Effector memory CD8-positive, alpha-beta T cell (primary cell): ENCODE data around the gene TXLNB.
"Not testable (repeated sequence)": the region's sequence is repeated elsewhere in the genome, so short reads cannot be mapped to it uniquely, and the experiment has no call there.

Source experiments
- ATAC-seq: fragments of 150-1000 bp; cut with Tn5 transposase; replicated peaks from 2 replicates; pipeline ENCODE4 v1.10.0; 2021; ENCODE audit warnings: mild to moderate bottlenecking, moderate library complexity
- DNase-seq, 3 experiments: peaks; one replicate each; pipeline ENCODE4 v3.0.0; 2021
- H3K27ac Mint-ChIP-seq, 2 donors: one replicate each; pipeline ENCODE4 v1.8.0; 2022; ENCODE audit warnings: mild to moderate bottlenecking in 2 of 2, mixed read lengths in 2 of 2, moderate library complexity in 2 of 2
- H3K27me3 Mint-ChIP-seq, 2 donors: one replicate each; pipeline ENCODE4 v1.8.0; 2022; ENCODE audit warnings: mixed read lengths in 2 of 2
- H3K36me3 Mint-ChIP-seq: one replicate; pipeline ENCODE4 v1.8.0; 2022; ENCODE audit warnings: mild to moderate bottlenecking, moderate library complexity, mixed read lengths; ENCODE audit not compliant: insufficient read depth
- H3K4me1 Mint-ChIP-seq, 2 donors: one replicate each; pipeline ENCODE4 v1.8.0; 2022; ENCODE audit warnings: low read depth in 2 of 2, mixed read lengths in 2 of 2
- H3K4me3 Mint-ChIP-seq, 2 donors: one replicate each; pipeline ENCODE4 v1.8.0; 2022; ENCODE audit warnings: mild to moderate bottlenecking in 2 of 2, mixed read lengths in 2 of 2, moderate library complexity in 2 of 2
- H3K9me3 Mint-ChIP-seq, 2 donors: one replicate each; pipeline ENCODE4 v1.8.0; 2022; ENCODE audit warnings: mixed read lengths in 2 of 2

The TXLNB gene

DNA sequence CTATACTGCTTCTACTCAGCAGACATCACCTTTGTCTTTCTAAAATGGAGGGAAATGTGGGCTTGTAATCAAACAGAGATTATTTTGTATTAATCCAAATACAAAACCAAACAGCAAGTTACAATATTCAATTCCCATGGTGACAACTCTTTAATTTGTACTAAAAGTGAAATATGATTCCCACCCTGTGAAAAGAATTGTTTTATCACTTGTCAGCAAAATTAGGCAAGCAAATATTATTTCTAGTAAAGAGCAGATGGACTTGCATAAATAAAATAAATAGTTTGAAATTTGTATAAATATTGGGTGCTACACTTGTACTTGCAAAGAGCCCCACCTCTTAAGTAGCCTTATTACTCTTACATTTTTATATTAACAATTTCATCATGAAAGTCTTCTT is 6.1 kb upstream of the TXLNB start:
- Mint-ChIP-seq H3K9me3 (no peaks in the 10 kb centered on the region), H3K4me3 (no peak overlapping the region), H3K36me3 (no peaks in the 10 kb centered on the region), H3K27ac (no peak overlapping the region), H3K4me1 (peaks cover 15 to 17% of the 10 kb centered on the region in 2 donors), H3K27me3 (no peaks in the 10 kb centered on the region)
- no peak for DNase-seq
- ATAC-seq = no peak

DNA sequence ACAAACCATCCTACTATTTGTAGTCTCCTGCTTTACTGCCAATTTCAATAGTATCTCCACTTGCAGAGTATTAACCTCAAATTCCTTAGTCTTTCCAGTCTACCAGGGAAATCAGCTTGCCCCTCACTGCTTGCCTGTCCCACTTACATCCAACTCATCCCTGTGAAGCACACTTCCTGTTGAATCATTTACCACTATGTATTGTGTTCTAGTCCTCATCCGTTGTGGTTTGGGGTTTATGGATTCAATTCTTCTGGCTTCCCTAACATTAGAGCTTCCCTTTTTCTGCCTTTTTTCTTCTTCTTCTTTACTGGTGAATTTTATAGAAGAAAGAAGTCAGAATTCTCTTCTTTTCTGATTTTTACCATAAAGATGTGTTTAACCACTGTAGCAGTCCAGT is 5.1 kb upstream of the TXLNB start:
- ATAC-seq (no peak), DNase-seq (no peak)
- Mint-ChIP-seq H3K27me3 (no peaks in the 10 kb centered on the region), H3K36me3 (peaks cover 7% of the 10 kb centered on the region), H3K9me3 (no peaks in the 10 kb centered on the region), H3K27ac (no peak overlapping the region), H3K4me3 (no peak overlapping the region), H3K4me1 (peaks cover 25 to 26% of the 10 kb centered on the region in 2 donors)

DNA sequence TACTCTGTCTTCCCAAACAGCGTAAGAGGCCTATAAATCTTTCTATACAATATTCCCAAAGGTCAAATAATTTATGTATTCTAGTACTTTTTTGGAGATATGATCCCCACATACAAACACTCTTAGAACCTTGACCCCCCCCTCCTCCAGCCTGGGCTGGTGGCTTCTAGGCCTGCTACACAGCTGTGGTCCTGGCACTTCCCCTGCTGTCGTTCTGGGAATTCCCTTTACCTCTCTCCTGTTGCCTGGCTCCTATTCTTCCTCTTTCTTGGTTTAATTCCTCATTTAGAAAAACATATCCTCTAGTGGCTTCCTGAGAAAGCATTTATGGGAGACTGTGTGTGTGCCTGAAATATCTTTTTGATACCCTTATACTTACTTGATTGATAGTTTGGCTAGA is 4.1 kb upstream of the TXLNB start:
- Mint-ChIP-seq H3K4me3 (no peak overlapping the region), H3K36me3 (peaks cover 15% of the 10 kb centered on the region), H3K27me3 (no peaks in the 10 kb centered on the region), H3K9me3 (no peaks in the 10 kb centered on the region), H3K4me1 (peaks cover 30 to 34% of the 10 kb centered on the region in 2 donors), H3K27ac (no peak overlapping the region)
- ATAC-seq (no peak), DNase-seq (no peak)

DNA sequence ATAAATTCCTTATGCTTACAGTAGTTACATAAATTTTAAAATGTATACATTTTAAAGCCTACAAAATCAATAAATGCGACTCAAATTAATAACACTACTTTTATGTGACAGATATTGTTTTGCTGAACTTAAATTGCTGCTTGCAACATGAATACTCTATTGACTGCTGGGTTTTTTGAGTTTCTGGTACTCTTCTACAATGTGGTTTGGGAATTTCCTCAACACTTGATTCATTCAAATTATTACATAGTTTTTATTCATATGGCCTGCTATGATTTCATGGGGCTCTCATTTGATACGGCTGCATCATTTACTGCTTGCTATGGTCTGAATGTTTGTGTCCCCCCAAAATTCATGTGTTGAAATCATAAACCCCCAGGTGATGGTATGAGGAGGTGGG is 2.3 kb upstream of the TXLNB start:
- Mint-ChIP-seq H3K4me3 (no peak overlapping the region), H3K4me1 (peaks cover 40 to 49% of the 10 kb centered on the region in 2 donors), H3K27me3 (no peaks in the 10 kb centered on the region), H3K27ac (peak overlapping the region; percentile 54 to 83), H3K9me3 (no peaks in the 10 kb centered on the region), H3K36me3 (peaks cover 18% of the 10 kb centered on the region)
- ATAC-seq (no peak), DNase-seq (no peak)

GRCh38 chr6:139293230-139293629 is 1.4 kb upstream of the TXLNB start:
- H3K4me1 Mint-ChIP-seq = peaks cover 38 to 45% of the 10 kb centered on the region in 2 donors
- H3K4me3 Mint-ChIP-seq, H3K9me3 Mint-ChIP-seq: not testable (repeated sequence)

GRCh38 chr6:139290787-139291311 is 949 bp downstream of the TXLNB start:
- H3K27me3 Mint-ChIP-seq = no peaks in the 10 kb centered on the region
- DNase-seq (peak; percentile 33 to 45 (median 44)), ATAC-seq (peak; percentile 66)
- H3K27ac Mint-ChIP-seq = peak overlapping the region; percentile 95 to 96
- H3K4me1 Mint-ChIP-seq = peaks cover 35 to 44% of the 10 kb centered on the region in 2 donors
- peak overlapping the region; percentile 73 to 80 for H3K4me3 Mint-ChIP-seq
- H3K9me3 Mint-ChIP-seq = no peaks in the 10 kb centered on the region
- peaks cover 18% of the 10 kb centered on the region for H3K36me3 Mint-ChIP-seq

More at GRCh38 chr6:139293230-139293629, 1.4 kb upstream of the TXLNB start:
- not testable (repeated sequence) for H3K27me3 Mint-ChIP-seq, ATAC-seq, DNase-seq
- H3K36me3 Mint-ChIP-seq = peaks cover 18% of the 10 kb centered on the region
- peak overlapping the region; percentile 95 to 96 for H3K27ac Mint-ChIP-seq

GRCh38 chr6:139289233-139289632 is 2.6 kb downstream of the TXLNB start:
- no peak for ATAC-seq
- H3K9me3 Mint-ChIP-seq = no peaks in the 10 kb centered on the region
- peaks cover 32 to 42% of the 10 kb centered on the region in 2 donors for H3K4me1 Mint-ChIP-seq
- no peak for DNase-seq
- H3K27me3 Mint-ChIP-seq = no peaks in the 10 kb centered on the region
- H3K4me3 Mint-ChIP-seq = peak overlapping the region in 1 of 2 donors; percentile 80
- H3K27ac Mint-ChIP-seq = peak overlapping the region; percentile 95 to 96
- peaks cover 18% of the 10 kb centered on the region for H3K36me3 Mint-ChIP-seq

DNA sequence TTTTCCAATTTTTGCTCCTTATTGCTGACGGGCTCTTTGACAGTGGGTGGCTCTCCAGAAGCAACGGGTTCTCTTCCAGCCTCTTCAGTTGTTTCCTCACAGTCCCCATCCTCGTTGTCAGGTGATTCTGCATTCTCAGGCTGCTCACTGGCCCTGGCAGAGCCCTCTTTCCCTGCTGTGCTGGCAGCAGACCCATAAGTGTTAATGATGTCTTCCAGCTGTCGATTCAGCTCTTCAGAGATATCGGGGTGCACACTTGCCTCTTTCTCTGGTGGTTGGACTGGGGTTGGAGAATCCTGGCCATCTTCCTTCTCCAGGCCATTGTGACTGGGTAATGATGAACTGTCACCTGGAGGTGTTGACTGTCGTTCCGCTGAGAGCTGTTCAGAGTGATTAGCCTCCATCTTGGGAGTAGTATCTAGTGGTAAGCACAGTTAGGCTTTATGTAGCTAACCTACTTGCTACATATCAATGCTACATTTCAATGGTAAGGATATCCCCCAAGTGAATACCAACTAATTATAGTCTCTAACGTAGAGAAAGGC is 3.2 kb downstream of the TXLNB start:
- H3K4me1 Mint-ChIP-seq = peaks cover 30 to 39% of the 10 kb centered on the region in 2 donors
- no peak for DNase-seq
- peaks cover 18% of the 10 kb centered on the region for H3K36me3 Mint-ChIP-seq
- peak overlapping the region in 1 of 2 donors; percentile 95 for H3K27ac Mint-ChIP-seq
- no peaks in the 10 kb centered on the region for H3K27me3 Mint-ChIP-seq
- no peak overlapping the region for H3K4me3 Mint-ChIP-seq
- H3K9me3 Mint-ChIP-seq = no peaks in the 10 kb centered on the region
- no peak for ATAC-seq

GRCh38 chr6:139287868-139288267 is 3.9 kb downstream of the TXLNB start:
- H3K4me3 Mint-ChIP-seq = no peak overlapping the region
- H3K9me3 Mint-ChIP-seq = no peaks in the 10 kb centered on the region
- peaks cover 18% of the 10 kb centered on the region for H3K36me3 Mint-ChIP-seq
- peak overlapping the region in 1 of 2 donors; percentile 95 for H3K27ac Mint-ChIP-seq
- no peaks in the 10 kb centered on the region for H3K27me3 Mint-ChIP-seq
- peaks cover 25 to 36% of the 10 kb centered on the region in 2 donors for H3K4me1 Mint-ChIP-seq
- no peak for ATAC-seq
- DNase-seq = no peak

DNA sequence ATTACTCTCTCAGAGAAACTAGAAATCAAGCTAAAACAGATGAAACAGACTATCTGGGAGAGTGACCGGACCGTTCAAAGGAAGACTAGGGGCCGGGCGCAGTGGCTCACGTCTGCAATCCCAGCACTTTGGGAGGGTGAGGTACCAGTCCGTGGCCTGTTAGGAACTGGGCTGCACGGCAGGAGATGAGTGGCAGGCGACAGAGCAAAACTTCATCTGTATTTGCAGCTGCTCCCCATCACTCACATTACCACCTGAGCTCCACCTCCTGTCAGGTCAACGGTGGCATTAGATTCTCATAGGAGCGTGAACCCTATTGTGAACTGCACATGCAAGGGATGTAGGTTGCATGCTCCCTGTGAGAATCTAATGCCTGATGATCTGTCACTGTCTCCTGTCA is 5.4 kb downstream of the TXLNB start:
- not testable (repeated sequence) for H3K4me3 Mint-ChIP-seq, H3K27me3 Mint-ChIP-seq, H3K9me3 Mint-ChIP-seq, H3K27ac Mint-ChIP-seq, ATAC-seq, DNase-seq, H3K36me3 Mint-ChIP-seq
- peaks cover 12 to 23% of the 10 kb centered on the region in 2 donors for H3K4me1 Mint-ChIP-seq

GRCh38 chr6:139285590-139285989 is 6.2 kb downstream of the TXLNB start:
- ATAC-seq = no peak

GRCh38 chr6:139284789-139285188 is 7.0 kb downstream of the TXLNB start:
- no peak overlapping the region for H3K4me3 Mint-ChIP-seq
- H3K27ac Mint-ChIP-seq = no peak overlapping the region
- ATAC-seq = no peak
- H3K9me3 Mint-ChIP-seq = no peaks in the 10 kb centered on the region
- H3K4me1 Mint-ChIP-seq = peaks cover 5 to 11% of the 10 kb centered on the region in 2 donors
- DNase-seq = no peak
- H3K36me3 Mint-ChIP-seq = peaks cover 3% of the 10 kb centered on the region
- no peaks in the 10 kb centered on the region for H3K27me3 Mint-ChIP-seq

More at GRCh38 chr6:139285590-139285989, 6.2 kb downstream of the TXLNB start:
- DNase-seq = no peak
- Mint-ChIP-seq H3K27ac (no peak overlapping the region), H3K4me1 (peaks cover 7 to 16% of the 10 kb centered on the region in 2 donors), H3K36me3 (no peaks in the 10 kb centered on the region), H3K27me3 (no peaks in the 10 kb centered on the region), H3K4me3 (no peak overlapping the region), H3K9me3 (no peaks in the 10 kb centered on the region)

- ATAC-seq (no peak), DNase-seq (no peak)
- peaks cover 4% of the 10 kb centered on the region for H3K36me3 Mint-ChIP-seq
- H3K4me3 Mint-ChIP-seq = no peak overlapping the region
- no peaks in the 10 kb centered on the region for H3K9me3 Mint-ChIP-seq
- H3K27me3 Mint-ChIP-seq = no peaks in the 10 kb centered on the region
- H3K4me1 Mint-ChIP-seq = peaks cover 6 to 14% of the 10 kb centered on the region in 2 donors
- H3K27ac Mint-ChIP-seq = no peak overlapping the region
Measured at GRCh38 chr6:139282684-139283083, 9.1 kb downstream of the TXLNB start.

GRCh38 chr6:139278190-139278589 is 13.6 kb downstream of the TXLNB start:
- H3K4me1 Mint-ChIP-seq = peaks cover 6 to 14% of the 10 kb centered on the region in 2 donors
- DNase-seq (no peak), ATAC-seq (no peak)
- peaks cover 4% of the 10 kb centered on the region for H3K36me3 Mint-ChIP-seq
- H3K27ac Mint-ChIP-seq = peak overlapping the region in 1 of 2 donors; percentile 88
- no peak overlapping the region for H3K4me3 Mint-ChIP-seq
- no peaks in the 10 kb centered on the region for H3K9me3 Mint-ChIP-seq
- no peaks in the 10 kb centered on the region for H3K27me3 Mint-ChIP-seq
